Measurements from ENCODE around the gene SCARB2. TPM values are rescaled to one million over a fixed set of nuclear protein-coding genes. Genes with fewer than 3 reads are reported as not detected.
A peak's percentile ranks its signal among the peaks of the same experiment; 100 is the strongest.

SCARB2 gene
- total and polyA plus RNA-seq, 2 donors (not counting 3 experiments of a cell fraction or from before 2014, with no cell fraction given): 75.2 to 116 TPM

DNA sequence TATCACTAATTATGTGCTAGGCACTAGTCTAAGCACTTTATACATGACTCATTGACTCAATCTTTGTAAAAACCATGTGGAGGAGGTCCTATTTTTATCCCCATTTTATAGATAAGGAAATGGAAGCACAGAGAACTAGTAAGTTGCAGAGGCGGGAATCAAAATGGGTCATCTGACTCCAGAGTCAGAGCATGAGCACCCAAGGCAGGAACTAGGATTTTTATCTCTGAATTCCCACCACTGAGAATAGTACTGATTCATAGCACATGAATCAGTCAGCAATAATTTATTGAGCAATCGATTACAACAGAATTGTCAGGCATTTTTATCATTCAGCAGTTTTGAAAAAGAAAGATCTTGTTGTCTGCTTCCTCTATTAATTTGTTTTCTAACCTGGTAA is 19.3 kb downstream of the SCARB2 start:
- Histone ChIP-seq H4K20me1 (replicated peaks; ENCODE audit: control insufficient read depth, extremely low read depth, insufficient read depth, low read length) (no peaks in the 10 kb centered on the region), H3K4me1 (ENCODE audit: control insufficient read depth, extremely low read depth, insufficient read depth, low read length) (peaks cover 24% of the 10 kb centered on the region), H3K27me3 (ENCODE audit: control insufficient read depth in 2 of 2, insufficient read depth in 2 of 2, low read length in 2 of 2) (no peaks in the 10 kb centered on the region), H3K9ac (replicated peaks; ENCODE audit: extremely low read depth, insufficient read depth, low read length) (no peak overlapping the region), H3K9me3 (replicated peaks; ENCODE audit: control insufficient read depth, insufficient read depth, low read length) (no peaks in the 10 kb centered on the region), H3K9me1 (replicated peaks; ENCODE audit: control insufficient read depth, extremely low read depth, insufficient read depth, low read length) (no peaks in the 10 kb centered on the region), H3K27ac (ENCODE audit: insufficient read depth, low read depth, low read length) (no peak overlapping the region), H3K4me2 (ENCODE audit: insufficient read depth, low read length) (no peak overlapping the region), H3K36me3 (ENCODE audit: control insufficient read depth in 2 of 2, extremely low read depth in 1 of 2, insufficient read depth in 2 of 2, low read length in 2 of 2) (peaks cover 3 to 17% of the 10 kb centered on the region in 2 experiments), H3K79me2 (ENCODE audit: control insufficient read depth, insufficient read depth, low read length) (peaks cover 10% of the 10 kb centered on the region), H2AFZ (ENCODE audit: low read depth, low read length) (no peak overlapping the region), H3K4me3 (replicated peaks in 1 of 3; ENCODE audit: insufficient read depth in 1 of 3, low read depth in 1 of 3, low read length in 3 of 3) (no peak overlapping the region)
- POLR2A ChIA-PET: no interaction called here
- CTCF ChIA-PET: no interaction called here
- no peak for TF ChIP-seq POLR2A (IDR thresholded peaks at IDR 0.05; ENCODE audit: low read depth, low read length)
- no peak for TF ChIP-seq EZH2 (IDR thresholded peaks at IDR 0.05; ENCODE audit: borderline replicate concordance, low read depth, low read length, severe bottlenecking)
- TF ChIP-seq MYC (IDR thresholded peaks at IDR 0.05; ENCODE audit: low read depth, low read length): no peak
- peak; percentile 13 for TF ChIP-seq FOS (IDR thresholded peaks at IDR 0.05; ENCODE audit: borderline replicate concordance, insufficient read depth, low read length)
- TF ChIP-seq, protein P1, sequence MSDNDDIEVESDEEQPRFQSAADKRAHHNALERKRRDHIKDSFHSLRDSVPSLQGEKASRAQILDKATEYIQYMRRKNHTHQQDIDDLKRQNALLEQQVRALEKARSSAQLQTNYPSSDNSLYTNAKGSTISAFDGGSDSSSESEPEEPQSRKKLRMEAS (IDR thresholded peaks at IDR 0.05; ENCODE audit: insufficient read depth, insufficient read length): no peak
- peak; percentile 47 for TF ChIP-seq GATA2 (IDR thresholded peaks at IDR 0.05; ENCODE audit: insufficient read depth, insufficient read length, low read depth, low read length)
- TF ChIP-seq JUN (IDR thresholded peaks at IDR 0.05; ENCODE audit: borderline replicate concordance, insufficient read depth, insufficient read length, low read depth): peak; percentile 20
- TF ChIP-seq POLR2AphosphoS5 (IDR thresholded peaks at IDR 0.05; ENCODE audit: insufficient read depth, low read depth, low read length): no peak
- no TSS peak for BruUV-seq (replicated peaks)
- peak; percentile 33 for DNase-seq (ENCODE audit: low read depth, low spot score)
- FAIRE-seq: no peak
- dilution Hi-C loops (cut with MboI; ENCODE audit: extremely low pct_ligation_motif_present, low sequenced_read_pairs): no loop called here
- intact Hi-C loops (cut with micrococcal nuclease): no loop called here

DNA sequence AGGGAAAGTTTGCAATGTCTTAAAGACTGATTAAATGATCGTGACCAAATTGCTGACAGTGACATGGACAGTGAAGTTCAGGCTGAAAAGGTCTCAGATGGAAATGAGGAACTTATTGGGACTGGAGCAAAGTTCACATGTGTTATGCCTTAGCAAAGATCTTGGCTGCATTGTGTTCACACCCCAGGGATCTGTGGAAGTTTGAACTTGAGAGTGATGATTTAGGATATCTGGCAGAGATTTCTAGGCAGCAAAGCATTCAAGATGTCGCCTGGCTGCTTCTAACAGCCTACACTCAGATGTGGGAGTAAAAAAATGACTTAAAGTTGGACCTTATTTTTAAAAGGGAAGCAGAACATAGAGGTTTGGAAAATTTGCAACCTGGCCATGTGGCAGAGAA is 21.4 kb downstream of the SCARB2 start:
- no peak overlapping the region for H3K4me2 ChIP-seq (ENCODE audit: insufficient read depth, low read length)
- H3K27me3 ChIP-seq (ENCODE audit: control insufficient read depth in 2 of 2, insufficient read depth in 2 of 2, low read length in 2 of 2): no peaks in the 10 kb centered on the region
- FAIRE-seq (no peak), DNase-seq (ENCODE audit: low read depth, low spot score) (no peak)
- intact Hi-C loops (cut with micrococcal nuclease) (no loop called here), dilution Hi-C loops (cut with MboI; ENCODE audit: extremely low pct_ligation_motif_present, low sequenced_read_pairs) (no loop called here)
- no peak for TF ChIP-seq POLR2AphosphoS5 (IDR thresholded peaks at IDR 0.05; ENCODE audit: insufficient read depth, low read depth, low read length)
- TF ChIP-seq POLR2A (IDR thresholded peaks at IDR 0.05; ENCODE audit: low read depth, low read length): no peak
- no peak for TF ChIP-seq EZH2 (IDR thresholded peaks at IDR 0.05; ENCODE audit: borderline replicate concordance, low read depth, low read length, severe bottlenecking)
- TF ChIP-seq FOS (IDR thresholded peaks at IDR 0.05; ENCODE audit: borderline replicate concordance, insufficient read depth, low read length): no peak
- TF ChIP-seq, protein P1 (IDR thresholded peaks at IDR 0.05; ENCODE audit: insufficient read depth, insufficient read length): no peak
- TF ChIP-seq JUN (IDR thresholded peaks at IDR 0.05; ENCODE audit: borderline replicate concordance, insufficient read depth, insufficient read length, low read depth): no peak
- no peak for TF ChIP-seq GATA2 (IDR thresholded peaks at IDR 0.05; ENCODE audit: insufficient read depth, insufficient read length, low read depth, low read length)
- TF ChIP-seq, protein P2, sequence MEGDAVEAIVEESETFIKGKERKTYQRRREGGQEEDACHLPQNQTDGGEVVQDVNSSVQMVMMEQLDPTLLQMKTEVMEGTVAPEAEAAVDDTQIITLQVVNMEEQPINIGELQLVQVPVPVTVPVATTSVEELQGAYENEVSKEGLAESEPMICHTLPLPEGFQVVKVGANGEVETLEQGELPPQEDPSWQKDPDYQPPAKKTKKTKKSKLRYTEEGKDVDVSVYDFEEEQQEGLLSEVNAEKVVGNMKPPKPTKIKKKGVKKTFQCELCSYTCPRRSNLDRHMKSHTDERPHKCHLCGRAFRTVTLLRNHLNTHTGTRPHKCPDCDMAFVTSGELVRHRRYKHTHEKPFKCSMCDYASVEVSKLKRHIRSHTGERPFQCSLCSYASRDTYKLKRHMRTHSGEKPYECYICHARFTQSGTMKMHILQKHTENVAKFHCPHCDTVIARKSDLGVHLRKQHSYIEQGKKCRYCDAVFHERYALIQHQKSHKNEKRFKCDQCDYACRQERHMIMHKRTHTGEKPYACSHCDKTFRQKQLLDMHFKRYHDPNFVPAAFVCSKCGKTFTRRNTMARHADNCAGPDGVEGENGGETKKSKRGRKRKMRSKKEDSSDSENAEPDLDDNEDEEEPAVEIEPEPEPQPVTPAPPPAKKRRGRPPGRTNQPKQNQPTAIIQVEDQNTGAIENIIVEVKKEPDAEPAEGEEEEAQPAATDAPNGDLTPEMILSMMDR (IDR thresholded peaks at IDR 0.05; ENCODE audit: extremely low read depth in 1 of 2, insufficient read depth in 1 of 2, low read depth in 1 of 2, low read length in 2 of 2): no peak
- TF ChIP-seq MYC (IDR thresholded peaks at IDR 0.05; ENCODE audit: low read depth, low read length): no peak
- no peaks in the 10 kb centered on the region for H3K9me1 ChIP-seq (replicated peaks; ENCODE audit: control insufficient read depth, extremely low read depth, insufficient read depth, low read length)
- H2AFZ ChIP-seq (ENCODE audit: low read depth, low read length): no peak overlapping the region
- H3K4me1 ChIP-seq (ENCODE audit: control insufficient read depth, extremely low read depth, insufficient read depth, low read length): peaks cover 3% of the 10 kb centered on the region
- H3K27ac ChIP-seq (ENCODE audit: insufficient read depth, low read depth, low read length): no peak overlapping the region
- ChIA-PET POLR2A (no interaction called here), CTCF (interaction anchor here (1.7 kb wide), 1 partner anchor 13 kb away, joined by 7 read pairs; no protein-coding TSS in a partner anchor)
- H3K36me3 ChIP-seq (ENCODE audit: control insufficient read depth in 2 of 2, extremely low read depth in 1 of 2, insufficient read depth in 2 of 2, low read length in 2 of 2): peaks cover 3 to 17% of the 10 kb centered on the region in 2 experiments
- BruUV-seq (replicated peaks): no TSS peak
- H3K9me3 ChIP-seq (replicated peaks; ENCODE audit: control insufficient read depth, insufficient read depth, low read length): no peaks in the 10 kb centered on the region
- H4K20me1 ChIP-seq (replicated peaks; ENCODE audit: control insufficient read depth, extremely low read depth, insufficient read depth, low read length): no peaks in the 10 kb centered on the region
- H3K9ac ChIP-seq (replicated peaks; ENCODE audit: extremely low read depth, insufficient read depth, low read length): no peak overlapping the region
- no peak overlapping the region for H3K4me3 ChIP-seq (replicated peaks in 1 of 3; ENCODE audit: insufficient read depth in 1 of 3, low read depth in 1 of 3, low read length in 3 of 3)
- peaks cover 6% of the 10 kb centered on the region for H3K79me2 ChIP-seq (ENCODE audit: control insufficient read depth, insufficient read depth, low read length)
